Fibroblast of lung (primary cell): Measurements from ENCODE around the gene COL2A1.
A peak's percentile ranks its signal among the peaks of the same experiment; 100 is the strongest.

Experiments
- CTCF ChIP-seq, 2 donors: IDR thresholded peaks in 1 of 2; conservative IDR thresholded peaks in 1 of 2; 1 replicate in 1 of 2; 2 replicates in 1 of 2; pipeline ENCODE4 v1.5.1; 2011 to 2012; ENCODE audit warnings: low read length in 2 of 2, control low read depth in 1 of 2, inconsistent platforms in 1 of 2, low read depth in 1 of 2, mild to moderate bottlenecking in 1 of 2
- EZH2 ChIP-seq: IDR thresholded peaks from 2 replicates; pipeline ENCODE4 v1.5.1; 2012; ENCODE audit warnings: low read length, control low read depth, mild to moderate bottlenecking; ENCODE audit errors: missing control alignments

DNA sequence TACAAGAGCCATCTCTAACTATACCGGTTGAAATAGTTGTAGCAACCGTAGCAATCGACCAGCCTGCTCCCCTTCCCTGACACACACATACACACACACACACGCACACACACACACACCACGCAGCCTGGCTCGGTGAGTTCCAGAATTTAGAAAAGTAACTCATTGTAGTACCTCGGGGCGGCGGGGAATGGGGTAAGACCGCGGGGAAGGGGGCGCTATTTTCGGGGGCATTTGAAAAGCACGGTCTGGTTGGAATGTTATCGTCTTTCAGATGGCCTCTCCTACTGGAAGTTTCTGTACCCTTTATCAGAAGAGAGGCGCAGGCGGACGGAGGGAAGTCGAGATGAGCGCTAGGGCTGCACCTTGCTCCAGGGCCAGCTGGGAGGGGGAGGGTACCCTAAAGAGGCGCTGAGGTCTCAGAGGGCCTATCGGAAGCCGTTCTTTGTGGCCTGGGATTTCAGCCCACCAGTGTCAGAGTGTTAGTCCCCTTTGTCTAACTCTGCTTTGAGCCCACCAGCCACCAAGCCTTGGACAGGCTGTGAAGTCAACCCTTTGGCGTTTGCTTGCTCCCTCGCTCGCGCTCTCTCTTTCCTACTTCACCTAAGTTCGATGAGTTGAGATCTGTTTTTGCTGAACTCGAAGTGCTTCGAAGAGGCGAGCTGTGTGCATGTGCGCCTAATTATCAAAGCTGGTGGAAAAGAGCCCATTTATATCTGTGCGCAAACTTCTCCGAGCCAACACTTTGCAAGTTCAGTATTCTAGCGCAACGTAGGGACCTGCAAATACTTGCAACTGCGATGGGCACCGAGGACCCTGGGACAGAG, 837 bp downstream of the COL2A1 start:
- TF ChIP-seq CTCF (conservative IDR thresholded peaks at IDR 0.05 in 1 of 2, IDR thresholded peaks at IDR 0.05 in 1 of 2; ENCODE audit: low read depth in 1 of 2, low read length in 2 of 2) (no peak), EZH2 (peak; percentile 94)
